AG08395 (cell line): ENCODE data around the gene UBE2E3.
"Not testable (repeated sequence)": the region's sequence is repeated elsewhere in the genome, so short reads cannot be mapped to it uniquely, and the experiment has no call there.

ENCODE experiments used
- DNase-seq: peaks from one replicate; pipeline ENCODE4 v3.0.0; 2012; ENCODE audit warnings: mixed read lengths, low spot score

UBE2E3 gene

DNA sequence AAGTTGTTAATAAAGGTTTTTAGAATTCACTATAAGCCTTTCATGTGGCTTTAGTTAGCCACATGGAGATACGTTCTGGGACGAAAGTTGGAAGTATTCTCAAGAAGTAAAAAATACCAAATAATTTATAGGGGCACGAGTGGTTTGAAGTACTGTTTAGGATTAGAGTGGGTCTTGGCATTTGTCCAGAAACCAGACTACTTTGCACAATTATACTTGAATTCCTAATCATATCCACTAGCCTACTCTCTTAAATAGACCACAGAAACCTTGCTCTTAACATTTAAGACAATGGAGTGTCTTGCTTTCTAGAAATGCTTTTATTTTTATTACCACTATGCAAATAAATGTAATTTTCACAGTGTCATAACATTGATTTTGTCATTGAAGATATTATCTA, 44.6 kb downstream of the UBE2E3 start:
- DNase-seq, result no peak

DNA sequence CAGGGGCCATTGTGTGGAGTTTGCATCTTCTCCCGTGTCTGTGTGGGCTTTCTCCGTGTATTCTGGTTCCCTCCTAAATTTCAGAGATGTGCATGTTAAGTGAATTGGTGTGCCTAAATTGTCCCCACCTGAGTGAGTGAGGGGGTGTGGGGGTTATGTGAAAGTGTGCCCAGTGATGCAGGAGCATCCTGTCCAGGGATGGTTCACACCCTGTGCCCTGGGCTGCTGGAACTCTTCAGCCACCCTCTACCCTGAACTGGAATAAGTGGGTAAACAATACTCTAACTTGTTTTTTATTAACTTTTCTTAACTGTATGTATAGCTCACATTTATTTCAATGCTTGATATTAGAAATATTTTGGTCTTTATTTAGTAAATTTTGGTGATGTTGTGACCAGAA, 56.0 kb downstream of the UBE2E3 start:
- DNase-seq, result no peak

DNA sequence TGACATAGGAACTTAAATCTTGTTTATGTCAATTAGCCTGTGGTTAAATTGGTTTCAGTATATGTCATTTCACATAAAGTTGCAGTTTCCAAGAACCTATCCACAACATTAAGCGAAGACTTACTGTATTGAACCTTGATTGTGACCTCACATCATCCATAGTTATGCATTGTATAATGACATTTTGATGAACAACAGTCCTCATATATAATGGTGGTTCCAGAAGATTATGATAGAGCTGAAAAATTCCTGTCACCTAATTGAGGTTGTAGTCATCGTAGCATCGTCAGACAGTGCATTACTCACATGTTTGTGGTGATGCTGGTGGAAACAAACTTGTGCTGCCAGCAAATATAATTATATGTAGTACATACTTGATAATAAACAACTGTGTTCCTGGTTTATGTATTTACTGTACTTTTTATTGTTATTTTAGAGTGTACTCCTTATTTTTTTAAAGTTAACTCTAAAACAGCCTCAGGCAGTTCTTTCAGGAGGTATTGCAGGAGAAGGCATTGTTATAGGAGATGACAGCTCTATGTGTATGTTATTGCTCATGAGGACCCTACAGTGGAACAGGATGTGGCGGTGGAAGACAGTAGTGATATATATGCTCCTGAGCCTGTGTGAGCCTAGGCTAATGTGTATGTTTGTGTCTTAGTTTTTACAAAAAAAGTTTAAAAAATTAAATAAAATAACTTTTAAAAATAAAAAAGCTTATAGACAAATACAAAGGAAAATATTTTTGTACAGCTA, 56.6 kb downstream of the UBE2E3 start:
- DNase-seq, result peak; percentile 62

DNA sequence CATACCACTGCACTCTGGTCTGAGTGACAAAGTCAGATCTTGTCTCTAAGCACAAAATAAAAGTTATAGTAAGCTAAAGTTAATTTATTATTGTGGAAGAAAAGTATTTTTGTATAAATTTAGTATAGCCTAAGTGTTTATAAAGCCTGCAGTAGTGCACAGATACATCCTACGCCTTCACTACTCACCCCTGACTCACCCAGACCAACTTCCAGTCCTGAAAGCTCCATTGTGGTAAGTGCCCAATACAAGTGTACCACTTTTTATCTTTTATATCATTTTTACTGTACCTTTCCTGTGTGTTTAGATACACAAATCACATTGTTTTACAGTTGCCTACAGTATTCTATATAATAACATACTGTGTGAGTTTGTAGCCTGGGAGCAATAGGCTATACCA, 57.5 kb downstream of the UBE2E3 start:
- no peak for DNase-seq

DNA sequence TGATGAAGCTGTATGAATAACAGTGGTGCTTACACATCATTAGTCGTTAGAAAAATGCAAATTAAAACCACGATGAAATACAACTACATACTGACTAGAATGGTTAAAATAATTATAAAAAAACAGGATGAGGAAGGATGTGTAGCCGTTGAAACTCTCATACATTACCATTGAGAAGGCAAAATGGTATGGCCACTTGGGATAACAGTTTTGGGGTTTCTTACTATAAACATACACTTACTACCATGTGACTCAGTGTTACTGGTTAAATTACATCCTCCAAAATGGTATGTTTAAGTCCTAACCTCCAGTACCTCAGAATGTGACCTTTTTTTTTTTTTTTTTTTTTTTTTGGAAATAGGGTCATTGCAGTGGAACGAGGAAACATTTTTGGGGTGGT, 58.4 kb downstream of the UBE2E3 start:
- no peak for DNase-seq

DNA sequence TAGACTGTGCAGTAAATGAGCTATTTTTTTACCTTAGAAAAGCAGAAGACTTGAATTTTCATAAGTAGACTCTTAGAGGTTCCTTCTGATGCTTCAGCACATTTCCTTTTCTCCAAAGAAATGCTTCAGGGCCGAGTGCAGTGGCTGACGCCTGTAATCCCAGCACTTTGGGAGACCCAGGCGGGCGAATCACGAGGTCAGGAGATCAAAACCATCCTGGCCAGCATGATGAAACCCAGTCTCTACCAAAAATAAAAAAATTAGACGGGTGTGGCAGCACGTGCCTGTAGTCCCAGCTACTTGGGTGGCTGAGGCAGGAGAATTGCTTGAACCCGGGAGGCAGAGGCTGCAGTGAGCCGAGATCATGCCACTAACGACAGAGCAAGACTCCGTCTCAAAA, 60.4 kb downstream of the UBE2E3 start:
- not testable (repeated sequence) for DNase-seq

DNA sequence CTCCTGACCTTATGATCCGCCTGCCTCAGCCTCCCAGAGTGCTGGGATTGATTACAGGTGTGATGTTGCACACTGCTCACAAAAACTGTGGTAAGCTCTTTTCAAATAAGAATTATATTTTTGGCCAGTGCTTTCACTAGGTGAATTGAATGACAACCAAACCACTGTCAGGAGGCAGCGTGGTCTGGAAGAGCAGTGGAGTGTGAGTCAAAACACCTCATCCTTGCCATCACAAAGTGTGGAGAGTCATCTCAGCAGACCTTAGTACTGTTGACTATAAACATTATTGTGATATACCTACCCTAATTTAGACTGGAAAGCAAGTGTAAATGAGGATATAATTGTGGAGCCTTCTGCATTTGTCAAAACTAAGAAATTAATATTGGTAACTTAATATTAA, 61.3 kb downstream of the UBE2E3 start:
- DNase-seq, result no peak

DNA sequence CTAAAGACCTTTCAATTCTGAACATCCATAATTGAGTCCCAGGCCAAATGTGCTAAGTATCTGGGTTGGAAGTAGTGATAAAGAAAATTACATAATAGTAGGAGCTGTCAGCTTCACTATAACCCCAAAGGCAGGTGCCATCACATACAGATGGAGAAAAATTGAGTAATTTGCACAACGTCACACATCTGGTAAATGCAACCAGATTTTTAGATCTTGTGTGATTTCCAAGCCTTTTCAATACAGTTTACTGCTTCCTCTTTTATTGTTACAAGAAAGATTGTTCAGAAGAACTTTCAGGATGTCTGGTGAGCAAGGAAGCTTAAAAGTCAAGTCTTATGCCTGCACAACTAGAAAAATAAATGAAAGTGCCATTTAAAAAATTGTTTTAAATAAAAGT, 62.3 kb downstream of the UBE2E3 start:
- no peak for DNase-seq

DNA sequence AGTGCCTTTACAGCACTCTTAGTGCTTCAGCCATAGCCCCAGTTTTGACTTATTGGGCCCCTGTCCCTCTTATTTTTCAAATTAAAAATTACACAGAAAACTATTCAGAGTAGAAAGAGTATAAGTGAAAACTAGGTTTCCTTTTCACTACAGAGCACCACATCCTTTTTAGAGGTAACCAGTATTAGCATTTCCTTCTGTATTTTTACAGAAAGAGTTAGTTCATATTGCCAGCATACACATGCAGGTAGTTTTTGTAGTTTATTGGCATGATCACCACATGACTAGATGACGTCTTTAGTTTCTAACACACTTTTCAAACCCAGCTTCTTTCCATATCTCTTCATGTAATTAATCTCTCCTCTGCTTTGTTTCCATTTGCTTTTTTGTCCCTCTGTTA, 66.4 kb downstream of the UBE2E3 start:
- no peak for DNase-seq

DNA sequence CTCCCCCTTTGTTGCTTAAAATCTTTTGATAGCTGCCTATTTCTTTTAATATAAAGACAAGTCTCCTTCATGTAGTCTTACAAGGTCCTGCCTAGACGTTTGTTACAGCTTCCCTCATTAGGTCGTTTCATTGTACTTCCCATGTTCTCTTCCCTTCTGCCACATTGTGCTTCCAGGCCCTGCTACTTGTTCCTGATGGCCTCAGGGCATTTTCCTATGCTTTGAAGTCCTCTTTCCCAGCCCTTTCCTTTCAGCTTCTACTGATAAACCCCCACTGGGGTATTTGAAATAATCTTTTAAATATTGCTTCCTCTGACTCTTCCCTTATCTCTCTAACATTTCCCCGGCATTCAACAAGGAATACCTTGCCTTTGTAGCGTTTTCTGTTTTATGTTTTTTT, 67.4 kb downstream of the UBE2E3 start:
- no peak for DNase-seq

DNA sequence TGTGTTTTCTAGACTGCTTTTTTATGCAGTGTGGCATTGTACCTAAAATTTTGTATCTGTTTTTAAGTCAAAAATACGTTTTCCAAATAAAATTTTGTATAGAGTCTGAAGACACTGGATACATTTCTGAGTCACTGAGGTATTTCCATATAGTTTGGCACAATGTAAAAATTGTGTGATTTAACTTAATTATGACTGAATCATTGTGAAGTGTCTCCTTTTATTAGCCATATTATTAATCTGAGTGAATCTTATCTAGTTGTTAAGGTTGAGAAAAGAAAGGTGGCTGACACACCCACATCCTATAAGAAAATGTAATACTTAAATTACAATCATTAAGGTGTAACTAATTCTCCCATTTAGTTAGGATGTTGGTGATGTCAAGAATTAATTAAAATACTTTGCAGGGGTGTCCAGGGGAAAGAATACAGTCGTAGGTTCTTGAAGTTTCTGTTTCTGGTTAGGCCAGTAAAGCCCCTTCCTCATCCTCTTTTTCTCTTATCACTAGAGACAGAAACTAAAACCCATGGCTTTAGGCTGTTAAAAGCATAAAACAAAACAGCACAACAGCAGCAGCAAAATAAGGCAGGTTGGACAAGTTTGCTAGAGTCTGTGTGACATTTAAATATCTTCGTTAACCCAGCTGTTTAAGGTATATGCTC, 71.6 kb downstream of the UBE2E3 start:
- DNase-seq, result no peak

DNA sequence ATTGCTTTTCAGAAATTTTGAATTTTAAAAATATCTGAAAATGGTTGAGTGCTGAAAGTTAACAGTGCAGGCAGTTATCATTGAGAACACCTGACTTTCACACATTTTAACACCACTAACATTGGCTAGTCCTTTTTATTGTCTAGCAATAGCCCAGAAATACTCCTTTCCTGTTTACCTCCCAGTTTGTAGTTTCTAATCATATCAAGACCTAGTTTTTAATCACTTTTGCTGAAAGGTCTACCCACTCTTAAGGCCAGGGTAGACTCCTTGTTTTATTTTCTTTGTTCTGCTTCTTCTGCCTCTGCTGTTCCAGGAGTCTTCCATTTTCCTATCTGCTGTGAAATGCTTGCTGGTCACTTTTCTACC, 72.1 kb downstream of the UBE2E3 start:
- DNase-seq, result no peak

DNA sequence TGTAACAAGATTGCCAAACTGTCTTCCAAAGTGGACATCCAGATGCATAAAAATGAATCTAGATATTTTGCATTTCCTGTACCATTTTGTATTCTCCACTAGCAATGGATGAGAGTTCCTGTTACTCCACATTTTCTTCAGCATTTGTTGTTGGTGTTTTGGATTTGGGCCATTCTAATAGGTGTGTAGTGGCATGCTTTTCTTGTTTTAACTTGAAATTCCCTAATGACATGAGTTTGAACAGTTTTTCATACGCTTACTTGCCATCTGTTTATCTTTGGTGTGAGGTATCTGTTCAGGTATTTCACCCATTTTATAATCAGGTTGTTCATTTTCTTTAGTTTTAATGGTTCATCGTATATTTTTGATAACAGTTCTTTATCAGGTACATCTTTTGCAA, 73.9 kb downstream of the UBE2E3 start:
- no peak for DNase-seq

DNA sequence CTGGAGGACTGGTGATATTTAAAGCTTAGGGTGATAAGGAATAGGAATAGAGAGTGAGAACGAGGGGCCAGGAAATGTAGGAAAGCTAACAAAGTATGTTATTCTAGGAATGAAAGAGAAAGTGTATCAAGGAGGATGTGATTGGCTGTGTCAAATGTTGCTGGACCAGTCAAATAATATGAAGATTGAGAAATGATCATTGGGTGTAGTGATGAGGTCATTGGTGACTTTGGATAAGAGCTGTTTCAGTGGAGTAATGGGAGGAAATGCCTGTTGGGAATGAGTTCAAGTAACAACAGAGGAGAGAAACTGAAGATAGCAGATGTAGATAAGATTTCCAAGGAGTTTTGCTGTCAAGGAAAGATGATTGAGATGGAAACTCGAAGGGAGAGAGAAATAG, 74.4 kb downstream of the UBE2E3 start:
- no peak for DNase-seq

DNA sequence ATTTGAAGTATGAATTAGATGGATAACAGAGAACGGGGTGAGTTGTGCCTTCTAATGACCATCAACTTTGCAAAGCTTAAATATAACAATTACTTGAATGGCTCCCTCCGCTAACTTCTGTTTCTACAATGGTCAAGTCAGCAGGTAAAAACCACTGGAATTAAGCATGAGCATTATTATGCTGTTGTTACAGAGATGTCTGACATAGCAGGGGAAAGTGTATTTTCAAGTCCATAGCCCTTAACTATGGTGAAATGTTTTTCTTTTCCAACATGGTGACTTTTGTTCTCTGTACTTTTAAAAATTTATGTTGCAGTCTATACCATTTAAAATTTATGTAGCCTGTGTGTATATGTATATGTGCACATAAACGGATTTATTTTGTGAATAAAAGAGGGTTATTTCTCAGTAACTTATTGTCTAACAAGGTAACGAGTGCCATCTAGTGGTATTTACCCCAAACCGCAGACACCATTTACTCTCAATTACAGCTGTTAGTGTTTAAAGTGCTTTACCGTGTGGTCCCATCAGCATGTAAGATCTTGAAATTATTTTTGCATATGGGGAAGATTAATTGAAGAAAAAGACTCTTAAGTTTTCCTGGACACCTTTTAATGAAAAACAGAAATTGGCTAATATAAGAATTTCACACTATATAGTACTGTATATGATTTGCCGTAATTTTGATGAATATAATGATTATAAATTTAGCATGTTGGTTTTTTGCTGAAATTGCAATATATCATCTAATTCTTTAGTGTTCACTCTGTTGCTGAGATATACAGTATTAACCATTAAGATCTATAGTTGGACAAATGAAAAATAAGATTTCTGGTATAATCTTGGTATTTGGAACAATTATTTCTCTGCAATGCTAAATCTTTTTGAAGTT, 78.2 kb downstream of the UBE2E3 start:
- no peak for DNase-seq

DNA sequence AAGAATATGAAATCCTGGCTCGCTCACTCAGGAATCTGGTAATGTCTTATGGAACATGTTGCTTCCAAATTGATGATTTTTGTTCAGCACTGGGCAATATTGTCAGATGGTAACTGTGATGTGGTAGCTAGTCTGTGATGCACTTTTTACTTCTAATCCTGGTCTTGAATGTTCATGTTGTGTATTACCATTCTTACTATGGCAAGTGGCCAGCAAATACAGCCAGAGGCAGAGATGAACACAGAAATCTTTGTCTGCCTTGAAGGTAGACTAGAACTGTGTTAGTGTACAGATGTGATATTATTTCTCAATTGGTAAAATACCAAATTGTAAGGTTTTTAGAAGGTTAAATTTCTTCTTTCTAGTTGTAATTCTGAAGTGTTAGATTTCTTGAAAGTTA, 83.3 kb downstream of the UBE2E3 start:
- DNase-seq, result no peak

DNA sequence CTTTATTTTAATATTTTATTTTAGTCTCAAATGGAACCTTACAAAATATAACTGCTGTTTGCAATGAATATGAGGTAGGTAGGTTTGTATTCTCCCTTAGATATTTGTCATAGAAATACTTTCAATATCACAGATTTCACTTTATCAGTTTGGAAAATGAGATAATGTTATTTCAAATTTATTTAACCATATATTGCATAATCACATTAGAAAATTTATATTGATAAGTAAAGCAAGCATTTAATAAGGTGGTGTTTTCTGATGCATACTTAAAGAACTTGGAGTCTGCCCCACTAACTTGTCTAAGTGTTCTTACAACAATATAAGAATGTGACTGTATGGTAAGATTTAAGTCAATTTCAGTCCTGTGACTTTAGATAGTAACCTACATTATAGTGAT, 85.1 kb downstream of the UBE2E3 start:
- DNase-seq, result no peak

DNA sequence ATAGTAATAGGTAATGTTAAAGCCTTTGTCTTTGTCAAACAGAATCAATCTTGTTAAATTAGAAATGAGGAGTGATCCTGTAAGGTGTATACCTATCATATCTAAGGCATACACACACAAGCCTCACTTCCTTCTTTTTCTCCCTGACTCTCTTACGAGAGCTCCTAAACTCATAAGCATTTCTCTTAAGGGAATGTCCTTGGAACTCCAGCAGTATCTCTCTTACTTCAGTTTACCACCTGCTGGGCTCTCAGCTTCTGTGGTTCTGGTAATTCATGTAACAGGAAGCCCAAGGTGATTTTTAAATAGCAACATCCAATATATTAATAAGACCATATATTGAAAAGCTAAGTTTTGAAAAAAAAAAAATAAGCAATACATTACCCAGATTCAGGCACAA, 85.9 kb downstream of the UBE2E3 start:
- no peak for DNase-seq

DNA sequence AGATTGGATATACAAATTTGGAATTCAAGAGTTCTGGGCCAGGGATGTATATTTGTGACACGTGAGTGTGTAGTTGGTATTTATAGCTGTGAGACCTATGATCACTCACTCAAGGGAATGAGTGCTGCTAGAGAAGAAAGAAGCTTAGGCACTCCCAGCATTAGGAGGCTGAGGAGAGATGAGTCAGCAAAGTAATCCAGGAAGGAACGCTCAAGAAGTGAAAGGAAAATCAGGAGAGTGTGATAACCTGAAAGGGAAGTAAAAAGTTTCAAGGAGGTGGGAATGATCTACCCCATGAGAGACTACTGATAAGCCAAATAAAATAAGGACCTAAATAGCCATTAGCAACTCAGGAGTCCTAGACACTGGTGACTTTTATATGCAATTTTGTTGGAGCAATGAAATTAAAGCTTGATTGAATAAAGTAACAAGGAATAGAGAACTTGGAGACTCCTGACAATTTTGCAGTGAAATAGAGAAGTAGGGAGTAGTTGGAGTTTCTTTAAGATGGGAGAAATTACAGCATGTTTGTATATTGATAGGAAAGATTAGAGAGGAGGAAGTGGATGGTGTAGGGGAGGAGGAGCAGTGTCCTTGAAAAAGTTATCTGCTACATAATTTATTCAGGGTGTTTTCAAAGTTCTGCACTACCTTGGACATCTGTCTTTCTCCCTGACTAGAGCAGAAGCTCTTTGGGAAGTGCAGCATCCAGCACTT, 89.9 kb downstream of the UBE2E3 start:
- peak; percentile 55 for DNase-seq

DNA sequence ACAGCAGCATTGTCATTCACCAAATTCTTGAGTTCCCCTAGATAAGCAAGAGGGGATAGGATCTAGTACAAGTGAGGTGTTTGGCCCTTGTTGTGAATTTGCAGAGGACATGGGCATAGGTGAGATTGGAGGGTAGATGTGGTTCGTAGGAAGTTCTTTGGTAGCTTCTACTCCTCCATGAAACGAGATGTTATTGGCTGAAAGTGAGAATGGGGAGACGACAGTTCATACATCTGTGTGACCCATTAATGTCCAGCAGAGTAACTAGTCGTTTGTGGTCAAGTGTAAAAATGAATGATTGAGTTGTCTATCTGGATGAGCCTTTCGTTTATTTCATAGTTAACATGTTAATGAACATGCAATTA, 90.4 kb downstream of the UBE2E3 start:
- DNase-seq, result no peak

DNA sequence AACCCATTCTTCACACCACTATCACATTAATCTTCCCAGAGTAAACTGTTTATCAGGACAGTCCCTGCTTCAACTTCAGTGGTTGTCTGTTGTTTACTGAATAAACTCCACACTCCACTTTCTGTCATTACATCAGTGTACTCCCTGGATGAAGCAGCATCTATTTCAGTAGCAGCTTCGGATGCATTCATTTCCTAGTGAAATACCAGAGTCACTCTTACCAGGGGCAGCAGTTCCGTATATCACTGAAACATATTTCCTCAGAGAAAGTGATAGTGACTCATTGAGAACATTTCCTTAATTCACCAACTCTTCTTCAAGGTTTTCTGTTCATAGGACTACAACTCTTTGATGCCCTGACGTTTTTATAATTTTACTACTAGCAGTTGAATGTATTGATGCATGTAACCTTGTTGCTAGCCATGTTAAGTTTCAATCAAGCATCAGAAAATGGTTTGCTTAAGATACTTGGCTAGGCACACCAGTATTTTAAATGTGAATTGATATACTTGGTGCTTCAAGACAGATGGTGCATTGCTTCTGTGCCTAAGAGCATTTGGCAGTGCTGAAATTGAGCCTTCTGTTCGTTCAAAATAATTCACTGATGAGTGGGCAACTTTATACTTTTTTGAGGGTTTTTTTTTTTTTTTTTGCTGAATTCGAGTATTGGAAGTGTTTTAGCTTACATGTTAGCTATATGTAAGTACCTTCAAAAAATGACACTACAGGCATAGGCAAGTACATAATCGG, 92.3 kb downstream of the UBE2E3 start:
- DNase-seq, result peak; percentile 5

DNA sequence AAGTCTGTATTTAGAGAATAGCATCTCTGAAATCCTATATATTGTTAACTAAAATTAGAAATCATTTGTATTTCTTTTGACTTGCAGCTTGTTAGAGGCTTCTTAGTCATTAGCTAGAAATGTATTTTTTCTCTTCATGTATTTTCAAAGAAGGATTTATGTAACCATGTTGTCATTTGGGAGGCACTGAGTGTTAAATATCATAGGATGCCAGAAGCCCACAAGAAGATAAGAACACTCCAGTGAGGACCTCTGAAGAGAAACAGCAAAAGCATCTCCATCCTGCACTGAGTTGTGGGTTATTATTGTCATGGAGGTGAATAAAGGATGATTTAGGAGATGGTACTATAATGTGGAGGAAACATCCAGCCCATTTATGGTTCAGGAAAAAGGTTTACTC, 93.5 kb downstream of the UBE2E3 start:
- DNase-seq, result no peak
